ENCODE measurements around the gene GBX1.

- TF ChIP-seq CTCF (IDR thresholded peaks at IDR 0.05) (no peak), POLR2A (IDR thresholded peaks at IDR 0.05) (no peak)
Observed at GRCh38 chr7:151178236-151178635, 10.7 kb upstream of the GBX1 start.

All from heart left ventricle (tissue), 13 donors.